HEK293 (cell line): ENCODE measurements around the gene KLHL35.

Source experiments
- CTCF ChIA-PET: fragments of 350-600 bp; formaldehyde crosslinking; extraction: SDS; loops from one replicate; lab custom pipeline; 2021; ENCODE audit warnings: antibody characterized with exemption; lab: Yijun Ruan, JAX
- POLR2A ChIA-PET: fragments of 300-600 bp; formaldehyde crosslinking; extraction: SDS; loops from one replicate; lab custom pipeline; 2020; ENCODE audit warnings: antibody characterized with exemption, inconsistent platforms; lab: Yijun Ruan, JAX
- H3K27ac ChIP-seq: fragments of 200-500 bp; sonication (Bioruptor generic); 2 replicates; pipeline ENCODE4 v1.5.1; 2014; ENCODE audit warnings: low read depth, low read length, control low read depth, inconsistent platforms; ENCODE audit errors: extremely low read depth
- H3K36me3 ChIP-seq, 2 experiments: fragments of 200-500 bp in 1 of 2; sonication (Bioruptor generic) in 1 of 2; 1 replicate in 1 of 2; 2 replicates in 1 of 2; pipeline ENCODE4 v1.5.1; 2014 to 2017; ENCODE audit warnings: inconsistent platforms in 2 of 2, low read length in 2 of 2; ENCODE audit not compliant: control insufficient read depth in 2 of 2, insufficient read depth in 1 of 2
- H3K4me1 ChIP-seq: fragments of 200-500 bp; sonication (Bioruptor generic); 2 replicates; pipeline ENCODE4 v1.5.1; 2014; ENCODE audit warnings: mild to moderate bottlenecking, low read length, inconsistent platforms; ENCODE audit not compliant: control insufficient read depth, insufficient read depth
- H3K4me3 ChIP-seq: 2 replicates; pipeline ENCODE4 v1.5.1; 2011; ENCODE audit warnings: low read depth, mild to moderate bottlenecking, control low read depth, low read length, moderate library complexity
- H3K9me3 ChIP-seq: fragments of 200-500 bp; sonication (Bioruptor generic); 2 replicates; pipeline ENCODE4 v1.5.1; 2014; ENCODE audit warnings: low read depth, low read length, inconsistent platforms; ENCODE audit not compliant: control insufficient read depth, insufficient read depth
- FEZF1 ChIP-seq: fragments of 450-650 bp; formaldehyde crosslinking; IDR thresholded peaks from 2 replicates; pipeline ENCODE4 v1.5.1; 2016; ENCODE audit warnings: missing biosample characterization, missing genetic modification characterization
- HOXC10 ChIP-seq: sonication (generic); formaldehyde crosslinking; IDR thresholded peaks from 2 replicates; pipeline ENCODE4 v1.8.1; 2023; ENCODE audit warnings: mild to moderate bottlenecking, missing genetic modification reagents
- SCRT2 ChIP-seq: fragments of 450-650 bp; formaldehyde crosslinking; IDR thresholded peaks from 2 replicates; pipeline ENCODE4 v1.5.1; 2016; ENCODE audit warnings: missing biosample characterization, missing genetic modification characterization
- SP2 ChIP-seq: fragments of 450-650 bp; formaldehyde crosslinking; IDR thresholded peaks from 2 replicates; pipeline ENCODE4 v1.5.1; 2016; ENCODE audit warnings: missing biosample characterization, missing genetic modification characterization
- YY1 ChIP-seq: fragments of 450-650 bp; formaldehyde crosslinking; IDR thresholded peaks from 2 replicates; pipeline ENCODE4 v1.5.1; 2018; ENCODE audit warnings: missing biosample characterization, missing genetic modification characterization
- ZIC2 ChIP-seq: fragments of 450-650 bp; formaldehyde crosslinking; IDR thresholded peaks from 2 replicates; pipeline ENCODE4 v1.5.1; 2016; ENCODE audit warnings: missing biosample characterization, missing genetic modification characterization
- ZNF211 ChIP-seq: fragments of 450-650 bp; formaldehyde crosslinking; IDR thresholded peaks from 2 replicates; pipeline ENCODE4 v1.5.1; 2016; ENCODE audit warnings: low read depth, missing biosample characterization, missing genetic modification characterization
- ZNF239 ChIP-seq: fragments of 450-650 bp; formaldehyde crosslinking; IDR thresholded peaks from 2 replicates; pipeline ENCODE4 v1.5.1; 2016; ENCODE audit warnings: missing biosample characterization, missing genetic modification characterization
- ZNF391 ChIP-seq: fragments of 450-650 bp; formaldehyde crosslinking; IDR thresholded peaks from 2 replicates; pipeline ENCODE4 v1.5.1; 2016; ENCODE audit warnings: low read depth, missing biosample characterization, missing genetic modification characterization, borderline replicate concordance
- ZNF426 ChIP-seq: fragments of 450-650 bp; formaldehyde crosslinking; IDR thresholded peaks from 2 replicates; pipeline ENCODE4 v1.5.1; 2017; ENCODE audit warnings: missing biosample characterization, missing genetic modification characterization, mild to moderate bottlenecking, inconsistent platforms, moderate library complexity
- ZNF473 ChIP-seq: fragments of 450-650 bp; formaldehyde crosslinking; IDR thresholded peaks from 2 replicates; pipeline ENCODE4 v1.5.1; 2017; ENCODE audit warnings: missing biosample characterization, missing genetic modification characterization
- ZNF510 ChIP-seq: fragments of 450-650 bp; formaldehyde crosslinking; IDR thresholded peaks from 2 replicates; pipeline ENCODE4 v1.5.1; 2018; ENCODE audit warnings: mild to moderate bottlenecking, missing genetic modification characterization, missing biosample characterization; ENCODE audit not compliant: insufficient replicate concordance
- ZNF514 ChIP-seq: fragments of 450-650 bp; formaldehyde crosslinking; IDR thresholded peaks from 2 replicates; pipeline ENCODE4 v1.5.1; 2016; ENCODE audit warnings: missing biosample characterization, missing genetic modification characterization
- ZNF544 ChIP-seq: fragments of 450-650 bp; formaldehyde crosslinking; IDR thresholded peaks from 2 replicates; pipeline ENCODE4 v1.5.0; 2017; ENCODE audit warnings: missing biosample characterization, missing genetic modification characterization
- ZNF585B ChIP-seq: fragments of 450-650 bp; formaldehyde crosslinking; IDR thresholded peaks from 2 replicates; pipeline ENCODE4 v1.5.1; 2016; ENCODE audit warnings: missing biosample characterization, missing genetic modification characterization
- ZNF624 ChIP-seq: fragments of 450-650 bp; formaldehyde crosslinking; IDR thresholded peaks from 2 replicates; pipeline ENCODE4 v1.5.1; 2017; ENCODE audit warnings: missing biosample characterization, missing genetic modification characterization
- ZNF629 ChIP-seq: fragments of 450-650 bp; formaldehyde crosslinking; IDR thresholded peaks from 2 replicates; pipeline ENCODE4 v1.5.1; 2017; ENCODE audit warnings: missing biosample characterization, missing genetic modification characterization
- ZNF785 ChIP-seq: fragments of 450-650 bp; formaldehyde crosslinking; IDR thresholded peaks from 2 replicates; pipeline ENCODE4 v1.5.1; 2016; ENCODE audit warnings: missing biosample characterization, missing genetic modification characterization
- TF ChIP-seq, protein P1 (sequence below): fragments of 450-650 bp; formaldehyde crosslinking; IDR thresholded peaks from 2 replicates; pipeline ENCODE4 v1.5.1; 2017; ENCODE audit warnings: missing biosample characterization, missing genetic modification characterization
- TF ChIP-seq, protein P2 (sequence below): fragments of 450-650 bp; formaldehyde crosslinking; IDR thresholded peaks from 2 replicates; pipeline ENCODE4 v1.5.1; 2016; ENCODE audit warnings: missing biosample characterization, missing genetic modification characterization
- TF ChIP-seq, protein P3 (sequence below): fragments of 450-650 bp; formaldehyde crosslinking; IDR thresholded peaks from 2 replicates; pipeline ENCODE4 v1.5.1; 2017; ENCODE audit warnings: missing biosample characterization, missing genetic modification characterization
- TF ChIP-seq, protein P4 (sequence below): fragments of 450-650 bp; formaldehyde crosslinking; IDR thresholded peaks from 2 replicates; pipeline ENCODE4 v1.5.1; 2017; ENCODE audit warnings: missing biosample characterization, missing genetic modification characterization

KLHL35 gene

DNA sequence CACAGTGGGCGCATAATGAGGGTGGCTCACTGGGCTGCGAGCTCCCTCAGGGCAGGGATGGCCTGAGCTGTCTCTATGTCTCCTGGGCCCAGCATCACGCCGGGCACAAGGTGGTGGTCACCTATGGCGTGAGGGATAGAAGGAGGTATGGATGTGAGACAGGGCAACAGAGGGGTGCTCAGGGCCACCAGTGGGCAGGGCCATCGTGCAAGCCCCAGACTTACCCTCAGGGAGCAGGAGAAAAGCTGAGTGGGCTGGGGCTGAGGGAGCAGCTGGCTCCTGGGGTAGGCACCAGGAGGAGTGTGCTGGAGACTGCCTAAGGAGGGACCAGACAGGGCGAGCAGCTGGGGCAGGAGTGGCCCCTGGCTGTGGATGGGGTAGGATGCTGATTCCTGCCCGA lies 34.3 kb upstream of the KLHL35 start:
- Histone ChIP-seq H3K27ac (no peak overlapping the region), H3K36me3 (no peaks in the 10 kb centered on the region), H3K4me3 (no peak overlapping the region), H3K4me1 (no peaks in the 10 kb centered on the region), H3K9me3 (no peaks in the 10 kb centered on the region)
- POLR2A ChIA-PET = no interaction called here
- TF ChIP-seq ZNF514 (no peak), ZNF239 (tag by site-specific recombination) (no peak), ZNF211 (tag by site-specific recombination) (no peak), ZNF391 (no peak), ZNF585B (tag by site-specific recombination) (no peak), YY1 (tag by site-specific recombination) (no peak), ZNF624 (tag by site-specific recombination) (no peak), ZNF544 (tag by site-specific recombination) (no peak), ZNF426 (tag by site-specific recombination) (no peak), FEZF1 (tag by site-specific recombination) (no peak), SCRT2 (tag by site-specific recombination) (no peak), HOXC10 (no peak)
- TF ChIP-seq, protein P1, sequence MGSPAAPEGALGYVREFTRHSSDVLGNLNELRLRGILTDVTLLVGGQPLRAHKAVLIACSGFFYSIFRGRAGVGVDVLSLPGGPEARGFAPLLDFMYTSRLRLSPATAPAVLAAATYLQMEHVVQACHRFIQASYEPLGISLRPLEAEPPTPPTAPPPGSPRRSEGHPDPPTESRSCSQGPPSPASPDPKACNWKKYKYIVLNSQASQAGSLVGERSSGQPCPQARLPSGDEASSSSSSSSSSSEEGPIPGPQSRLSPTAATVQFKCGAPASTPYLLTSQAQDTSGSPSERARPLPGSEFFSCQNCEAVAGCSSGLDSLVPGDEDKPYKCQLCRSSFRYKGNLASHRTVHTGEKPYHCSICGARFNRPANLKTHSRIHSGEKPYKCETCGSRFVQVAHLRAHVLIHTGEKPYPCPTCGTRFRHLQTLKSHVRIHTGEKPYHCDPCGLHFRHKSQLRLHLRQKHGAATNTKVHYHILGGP (tag by site-specific recombination) = no peak
- TF ChIP-seq, protein P2, sequence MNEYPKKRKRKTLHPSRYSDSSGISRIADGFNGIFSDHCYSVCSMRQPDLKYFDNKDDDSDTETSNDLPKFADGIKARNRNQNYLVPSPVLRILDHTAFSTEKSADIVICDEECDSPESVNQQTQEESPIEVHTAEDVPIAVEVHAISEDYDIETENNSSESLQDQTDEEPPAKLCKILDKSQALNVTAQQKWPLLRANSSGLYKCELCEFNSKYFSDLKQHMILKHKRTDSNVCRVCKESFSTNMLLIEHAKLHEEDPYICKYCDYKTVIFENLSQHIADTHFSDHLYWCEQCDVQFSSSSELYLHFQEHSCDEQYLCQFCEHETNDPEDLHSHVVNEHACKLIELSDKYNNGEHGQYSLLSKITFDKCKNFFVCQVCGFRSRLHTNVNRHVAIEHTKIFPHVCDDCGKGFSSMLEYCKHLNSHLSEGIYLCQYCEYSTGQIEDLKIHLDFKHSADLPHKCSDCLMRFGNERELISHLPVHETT (tag by site-specific recombination) = no peak
- TF ChIP-seq, protein P3, sequence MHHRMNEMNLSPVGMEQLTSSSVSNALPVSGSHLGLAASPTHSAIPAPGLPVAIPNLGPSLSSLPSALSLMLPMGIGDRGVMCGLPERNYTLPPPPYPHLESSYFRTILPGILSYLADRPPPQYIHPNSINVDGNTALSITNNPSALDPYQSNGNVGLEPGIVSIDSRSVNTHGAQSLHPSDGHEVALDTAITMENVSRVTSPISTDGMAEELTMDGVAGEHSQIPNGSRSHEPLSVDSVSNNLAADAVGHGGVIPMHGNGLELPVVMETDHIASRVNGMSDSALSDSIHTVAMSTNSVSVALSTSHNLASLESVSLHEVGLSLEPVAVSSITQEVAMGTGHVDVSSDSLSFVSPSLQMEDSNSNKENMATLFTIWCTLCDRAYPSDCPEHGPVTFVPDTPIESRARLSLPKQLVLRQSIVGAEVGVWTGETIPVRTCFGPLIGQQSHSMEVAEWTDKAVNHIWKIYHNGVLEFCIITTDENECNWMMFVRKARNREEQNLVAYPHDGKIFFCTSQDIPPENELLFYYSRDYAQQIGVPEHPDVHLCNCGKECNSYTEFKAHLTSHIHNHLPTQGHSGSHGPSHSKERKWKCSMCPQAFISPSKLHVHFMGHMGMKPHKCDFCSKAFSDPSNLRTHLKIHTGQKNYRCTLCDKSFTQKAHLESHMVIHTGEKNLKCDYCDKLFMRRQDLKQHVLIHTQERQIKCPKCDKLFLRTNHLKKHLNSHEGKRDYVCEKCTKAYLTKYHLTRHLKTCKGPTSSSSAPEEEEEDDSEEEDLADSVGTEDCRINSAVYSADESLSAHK (tag by site-specific recombination) = no peak
- TF ChIP-seq, protein P4, sequence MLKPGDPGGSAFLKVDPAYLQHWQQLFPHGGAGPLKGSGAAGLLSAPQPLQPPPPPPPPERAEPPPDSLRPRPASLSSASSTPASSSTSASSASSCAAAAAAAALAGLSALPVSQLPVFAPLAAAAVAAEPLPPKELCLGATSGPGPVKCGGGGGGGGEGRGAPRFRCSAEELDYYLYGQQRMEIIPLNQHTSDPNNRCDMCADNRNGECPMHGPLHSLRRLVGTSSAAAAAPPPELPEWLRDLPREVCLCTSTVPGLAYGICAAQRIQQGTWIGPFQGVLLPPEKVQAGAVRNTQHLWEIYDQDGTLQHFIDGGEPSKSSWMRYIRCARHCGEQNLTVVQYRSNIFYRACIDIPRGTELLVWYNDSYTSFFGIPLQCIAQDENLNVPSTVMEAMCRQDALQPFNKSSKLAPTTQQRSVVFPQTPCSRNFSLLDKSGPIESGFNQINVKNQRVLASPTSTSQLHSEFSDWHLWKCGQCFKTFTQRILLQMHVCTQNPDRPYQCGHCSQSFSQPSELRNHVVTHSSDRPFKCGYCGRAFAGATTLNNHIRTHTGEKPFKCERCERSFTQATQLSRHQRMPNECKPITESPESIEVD (tag by site-specific recombination) = no peak
- CTCF ChIA-PET = interaction anchor here (1.8 to 2.3 kb wide), 3 partner anchors 15 to 65 kb away, joined by 7 to 11 read pairs (median 8); no protein-coding TSS in a partner anchor

DNA sequence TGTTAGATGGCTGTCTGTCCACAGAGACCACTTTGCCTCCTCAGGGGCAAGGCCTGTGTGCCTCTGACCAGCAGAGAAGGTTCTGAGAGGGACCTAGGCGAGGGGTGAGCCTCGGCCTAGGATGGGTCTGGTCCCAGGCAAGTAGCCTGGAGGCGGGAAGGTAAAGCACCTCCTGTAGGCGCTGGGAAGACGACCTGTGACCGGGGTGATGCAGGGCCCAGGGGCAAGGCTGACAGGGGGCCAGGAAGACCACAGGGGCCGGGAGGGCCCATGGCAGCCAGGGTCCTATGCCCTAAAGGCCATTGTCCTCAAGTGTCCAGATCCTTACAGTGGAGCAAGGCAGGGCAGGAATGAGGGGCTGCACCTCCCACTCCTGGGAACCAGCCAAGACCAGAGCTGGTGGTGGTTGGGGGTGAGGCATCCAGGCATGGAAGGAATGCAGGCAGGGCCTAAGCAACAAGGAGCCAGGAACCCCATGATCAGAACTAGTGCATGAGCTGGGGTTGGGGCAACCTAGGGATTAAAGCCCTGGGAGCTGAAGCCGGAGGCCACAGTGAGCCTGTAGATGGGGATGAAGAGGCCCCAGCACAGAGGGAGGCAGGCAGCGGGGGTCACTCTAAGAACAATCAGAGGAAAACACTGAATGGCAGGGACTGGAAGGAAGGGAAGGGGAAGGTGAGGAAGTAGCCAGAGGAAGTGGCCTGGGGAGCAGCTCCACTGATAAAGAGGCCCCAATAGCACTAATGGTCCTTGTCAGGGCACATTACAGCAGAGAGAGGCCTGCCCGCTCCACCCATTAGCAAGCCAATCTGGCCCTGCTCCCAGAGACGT lies 32.9 kb upstream of the KLHL35 start:
- POLR2A ChIA-PET = no interaction called here
- H3K9me3 ChIP-seq = no peaks in the 10 kb centered on the region
- TF ChIP-seq ZNF510 (tag by site-specific recombination) (no peak), ZIC2 (tag by site-specific recombination) (peak; percentile 67), ZNF629 (tag by site-specific recombination) (no peak), ZNF473 (no peak), ZNF785 (tag by site-specific recombination) (no peak), SP2 (tag by site-specific recombination) (no peak)
- H3K27ac ChIP-seq = no peak overlapping the region
- H3K4me3 ChIP-seq = no peak overlapping the region
- no peaks in the 10 kb centered on the region for H3K36me3 ChIP-seq
- H3K4me1 ChIP-seq = no peaks in the 10 kb centered on the region
- CTCF ChIA-PET = interaction anchor here (0.6 to 1.8 kb wide), 2 partner anchors 21 to 50 kb away, joined by 3 to 7 read pairs; no protein-coding TSS in a partner anchor
